Heart right ventricle (tissue), 16 donors: Measurements from ENCODE around the gene UBE2C. TPM values are rescaled to one million over a fixed set of nuclear protein-coding genes. Genes with fewer than 3 reads are reported as not detected.

Source experiments
- ATAC-seq, 8 donors: fragments of 200-7000 bp; cut with Tn5 transposase; one replicate each; pipeline ENCODE4 v1.9.1; 2020; ENCODE audit warnings: mild to moderate bottlenecking in 8 of 8, moderate library complexity in 8 of 8, moderate number of reproducible peaks in 1 of 8
- DNase-seq, 2 donors: peaks; one replicate each; pipeline ENCODE4 v3.0.0-alpha.2; 2020
- H3K27ac ChIP-seq, 10 donors: fragments of 200-600 bp; sonication (generic) in 2 of 10; one replicate each; pipeline versions ENCODE4 v1.5.0 to v1.8.0; 2020 to 2022; ENCODE audit warnings: mild to moderate bottlenecking in 3 of 10
- H3K27me3 ChIP-seq, 7 donors: fragments of 200-600 bp; one replicate each; pipeline ENCODE4 v1.8.0; 2021 to 2022; ENCODE audit warnings: mild to moderate bottlenecking in 2 of 7
- H3K36me3 ChIP-seq, 9 donors: fragments of 200-600 bp; sonication (generic) in 1 of 9; one replicate each; pipeline versions ENCODE4 v1.5.0 to v1.8.0; 2020 to 2022; ENCODE audit warnings: mild to moderate bottlenecking in 2 of 9
- H3K4me1 ChIP-seq, 9 donors: fragments of 200-600 bp; sonication (generic) in 1 of 9; one replicate each; pipeline versions ENCODE4 v1.5.0 to v1.8.0; 2020 to 2022; ENCODE audit warnings: mild to moderate bottlenecking in 4 of 9
- H3K4me3 ChIP-seq, 10 donors: fragments of 200-600 bp; sonication (generic) in 2 of 10; one replicate each; pipeline versions ENCODE4 v1.5.0 to v1.8.0; 2020 to 2022; ENCODE audit warnings: mild to moderate bottlenecking in 7 of 10, moderate library complexity in 2 of 10
- H3K9me3 ChIP-seq, 11 donors: fragments of 200-600 bp in 10 of 11; sonication (generic) in 2 of 11; one replicate each; pipeline versions ENCODE4 v1.5.0 to v1.8.0; 2013 to 2022; ENCODE audit warnings: mild to moderate bottlenecking in 2 of 11, control low read depth in 1 of 11, moderate library complexity in 1 of 11
- CTCF ChIP-seq, 9 donors: fragments of 200-600 bp; sonication (generic) in 2 of 9; IDR thresholded peaks; one replicate each; pipeline versions ENCODE4 v1.5.0 to v1.8.0; 2021 to 2022; ENCODE audit warnings: antibody characterized with exemption in 9 of 9, mild to moderate bottlenecking in 5 of 9, moderate library complexity in 1 of 9
- WGBS, 2 donors: extraction: QIAGEN DNeasy Blood & Tissue Kit; methylation state at CpG; one replicate each; pipeline ENCODE4 v1.1.7; 2013; ENCODE audit warnings: inconsistent platforms in 1 of 2; 5-methylcytosine and 5-hydroxymethylcytosine counted together
- intact Hi-C, 10 donors: fragments of 100-400 bp; cut with DNase I; formaldehyde crosslinking; loops; one replicate each; pipeline versions ENCODE4 v1.11.1 to v1.14.2; 2022
- polyA plus RNA-seq, 2 donors: library from polyadenylated mRNA; stranded (reverse); fragments of 200-250 nt; gene quantifications; one replicate each; pipeline ENCODE4 v1.2.3, GENCODE V29; 2013
- total RNA-seq, 10 donors: library from RNA; stranded (reverse); fragmentation: NEBNext Ultra II Directional in 3 of 10; extraction: Animal tissue kit (Norgen Biotek cat#: 25700) in 3 of 10; gene quantifications; one replicate each; pipeline versions ENCODE4 v1.2.1 to v1.2.4, GENCODE V29; 2021 to 2023
- donor health status: Arrhythmogenic right ventricular cardiomyopathy.
- donor health status: ischemic (EF 13 %, LVEDD 7.1; RV severe dilation, severe dysfunction).
- donor health status: healthy with polysubstance abuse.
- donor health status: DM: no; HTN: yes; CAD: no.
- donor health status: DM: no; HTN: no; CAD: no.
- donor health status: ischemic (EF 25% LVEDD 6.9; RV normal size, moderate dysfunction).
- donor health status: ischemic (EF 25% LVEDD 5.7; RV mildly dilated, moderate dysfunction).
- donor health status: healthy.
- donor health status: DM: yes; HTN: yes; CAD: no.
- donor health status: Ischemic cardiomyopathy.
- donor health status: ischemic (EF 35%, LVEDD 5.7; RV mildly dilated, moderate dysfunction).
- donor health status: nonischemic (EF 11% LVEDD 7.7; RV severe dilation, severe dysfunction).
- donor health status: DM: yes; HTN: yes; CAD: no.
- donor health status: PGD.
- donor health status: ischemic (EF 29% LVEDD 5.4; RV normal size, mild dysfunction).
- donor health status: nonischemic (EF 23%, LVEDD 6.1; RV moderate dilation, normal function).

Gene UBE2C
- total and polyA plus RNA-seq, 12 donors = 0.37 to 8.6 (median 1.1) TPM; not detected in 2

- Histone ChIP-seq H3K27ac (no peak overlapping the region), H3K36me3 (peaks cover 0 to 39% (median 26%) of the 10 kb centered on the region in 9 donors), H3K9me3 (no peaks in the 10 kb centered on the region), H3K4me1 (peaks cover 0 to 25% (median 14%) of the 10 kb centered on the region in 9 donors), H3K27me3 (no peaks in the 10 kb centered on the region), H3K4me3 (peak overlapping the region in 1 of 10 donors; percentile 72)
- WGBS, 2 donors = 60 to 65% methylated on average over 7 of the region's 7 CpGs
- ATAC-seq (no peak), DNase-seq (no peak)
- intact Hi-C loops = no loop called here
- TF ChIP-seq CTCF (IDR thresholded peaks at IDR 0.05) = no peak
Observed at GRCh38 chr20:45813489-45813888, 1.0 kb downstream of the UBE2C start.

GRCh38 chr20:45814314-45814713 is 1.9 kb downstream of the UBE2C start:
- ATAC-seq = no peak
- H3K27ac ChIP-seq = no peak overlapping the region
- intact Hi-C loops = no loop called here

GRCh38 chr20:45816951-45817350 is 4.5 kb downstream of the UBE2C start:
- 89 to 96% methylated on average over 3 of the region's 3 CpGs for WGBS, 2 donors
- H3K4me3 ChIP-seq = no peak overlapping the region
- peaks cover 0 to 21% (median 8%) of the 10 kb centered on the region in 9 donors for H3K4me1 ChIP-seq
- DNase-seq = no peak
- H3K27ac ChIP-seq = no peak overlapping the region
- peaks cover 0 to 24% (median 11%) of the 10 kb centered on the region in 7 donors for H3K27me3 ChIP-seq
- no peaks in the 10 kb centered on the region for H3K9me3 ChIP-seq
- no peak for TF ChIP-seq CTCF (IDR thresholded peaks at IDR 0.05)
- H3K36me3 ChIP-seq = peaks cover 0 to 7% (median 0%) of the 10 kb centered on the region in 9 donors
- no peak for ATAC-seq
- intact Hi-C loops = no loop called here

More at GRCh38 chr20:45814314-45814713, 1.9 kb downstream of the UBE2C start:
- Histone ChIP-seq H3K27me3 (no peaks in the 10 kb centered on the region), H3K4me1 (peaks cover 0 to 25% (median 14%) of the 10 kb centered on the region in 9 donors), H3K9me3 (no peaks in the 10 kb centered on the region), H3K36me3 (peaks cover 0 to 31% (median 20%) of the 10 kb centered on the region in 9 donors), H3K4me3 (no peak overlapping the region)
- TF ChIP-seq CTCF (IDR thresholded peaks at IDR 0.05) = no peak
- no peak for DNase-seq
- WGBS, 2 donors = 90 to 92% methylated on average over 3 of the region's 3 CpGs

- Histone ChIP-seq H3K27me3 (peaks cover 2 to 30% (median 18%) of the 10 kb centered on the region in 7 donors), H3K4me3 (no peak overlapping the region), H3K4me1 (peaks cover 2 to 20% (median 7%) of the 10 kb centered on the region in 9 donors), H3K9me3 (no peaks in the 10 kb centered on the region), H3K36me3 (peaks cover 0 to 7% (median 0%) of the 10 kb centered on the region in 9 donors), H3K27ac (peak overlapping the region in 2 of 10 donors; percentile 3 to 25)
- ATAC-seq = peak in 1 of 8 donors; percentile 36
- intact Hi-C loops = no loop called here
- 58 to 66% methylated on average over 9 of the region's 9 CpGs for WGBS, 2 donors
- no peak for DNase-seq
- no peak for TF ChIP-seq CTCF (IDR thresholded peaks at IDR 0.05)
Observed at GRCh38 chr20:45817376-45818194, 5.1 kb downstream of the UBE2C start.
